ENCODE measurements around the gene ZBTB5. TPM values are rescaled to one million over a fixed set of nuclear protein-coding genes. Genes with fewer than 3 reads are reported as not detected.
"Not testable (repeated sequence)": the region's sequence is repeated elsewhere in the genome, so short reads cannot be mapped to it uniquely, and the experiment has no call there.

The ZBTB5 gene
- total and polyA plus RNA-seq, 4 donors: 2.4 to 9.4 (median 6.5) TPM

- peak in 1 of 2 donors; percentile 46 for TF ChIP-seq RAD21 (IDR thresholded peaks at IDR 0.05)
- TF ChIP-seq ATF3 (IDR thresholded peaks at IDR 0.05): no peak
- peaks cover 0 to 2% (median 0%) of the 10 kb centered on the region in 4 donors for H3K36me3 ChIP-seq (ENCODE audit: control insufficient read depth in 4 of 4, insufficient read depth in 3 of 4, low read depth in 1 of 4, low read length in 3 of 4)
- H3K4me3 ChIP-seq (ENCODE audit: low read depth in 1 of 3, low read length in 3 of 3): no peak overlapping the region
- no peaks in the 10 kb centered on the region for H3K27me3 ChIP-seq (ENCODE audit: control insufficient read depth in 4 of 4, insufficient read depth in 4 of 4, low read length in 3 of 4)
- DNase-seq (ENCODE audit: low spot score): no peak
- H3K9ac ChIP-seq (ENCODE audit: low read depth in 1 of 2, low read length in 2 of 2): no peak overlapping the region
- no peak overlapping the region for H3K27ac ChIP-seq (ENCODE audit: low read depth in 1 of 2, low read length in 2 of 2)
- WGBS: 92% methylated on average over 15 of the region's 15 CpGs
- no peaks in the 10 kb centered on the region for H3K9me3 ChIP-seq (ENCODE audit: control insufficient read depth in 4 of 4, low read length in 3 of 4)
- peaks cover 10 to 32% (median 21%) of the 10 kb centered on the region in 4 donors for H3K4me1 ChIP-seq (ENCODE audit: control insufficient read depth in 4 of 4, insufficient read depth in 4 of 4, low read length in 3 of 4)
Observed at GRCh38 chr9:37511016-37512010, 46.1 kb upstream of the ZBTB5 start.

GRCh38 chr9:37510053-37510452, 44.8 kb upstream of the ZBTB5 start:
- H3K4me3 ChIP-seq (ENCODE audit: low read depth in 1 of 3, low read length in 3 of 3); H3K9me3 ChIP-seq (ENCODE audit: control insufficient read depth in 4 of 4, low read length in 3 of 4); DNase-seq (ENCODE audit: low spot score); H3K36me3 ChIP-seq (ENCODE audit: control insufficient read depth in 4 of 4, insufficient read depth in 3 of 4, low read depth in 1 of 4, low read length in 3 of 4); H3K27me3 ChIP-seq (ENCODE audit: control insufficient read depth in 4 of 4, insufficient read depth in 4 of 4, low read length in 3 of 4); H3K9ac ChIP-seq (ENCODE audit: low read depth in 1 of 2, low read length in 2 of 2); H3K27ac ChIP-seq (ENCODE audit: low read depth in 1 of 2, low read length in 2 of 2): not testable (repeated sequence)
- peaks cover 12 to 34% (median 21%) of the 10 kb centered on the region in 4 donors for H3K4me1 ChIP-seq (ENCODE audit: control insufficient read depth in 4 of 4, insufficient read depth in 4 of 4, low read length in 3 of 4)
- WGBS: 86% methylated on average over 5 of the region's 5 CpGs

GRCh38 chr9:37509536-37509935, 44.3 kb upstream of the ZBTB5 start:
- no peak for DNase-seq (ENCODE audit: low spot score)
- peaks cover 12 to 34% (median 21%) of the 10 kb centered on the region in 4 donors for H3K4me1 ChIP-seq (ENCODE audit: control insufficient read depth in 4 of 4, insufficient read depth in 4 of 4, low read length in 3 of 4)
- no peak overlapping the region for H3K9ac ChIP-seq (ENCODE audit: low read depth in 1 of 2, low read length in 2 of 2)
- H3K27ac ChIP-seq (ENCODE audit: low read depth in 1 of 2, low read length in 2 of 2): peak overlapping the region in 1 of 2 donors; percentile 87
- H3K4me3 ChIP-seq (ENCODE audit: low read depth in 1 of 3, low read length in 3 of 3): no peak overlapping the region
- H3K36me3 ChIP-seq (ENCODE audit: control insufficient read depth in 4 of 4, insufficient read depth in 3 of 4, low read depth in 1 of 4, low read length in 3 of 4): peaks cover 0 to 4% (median 1%) of the 10 kb centered on the region in 4 donors
- WGBS: 87% methylated on average over 7 of the region's 7 CpGs
- no peak for TF ChIP-seq YY1 (IDR thresholded peaks at IDR 0.05)
- H3K9me3 ChIP-seq (ENCODE audit: control insufficient read depth in 4 of 4, low read length in 3 of 4): no peaks in the 10 kb centered on the region
- H3K27me3 ChIP-seq (ENCODE audit: control insufficient read depth in 4 of 4, insufficient read depth in 4 of 4, low read length in 3 of 4): no peaks in the 10 kb centered on the region

GRCh38 chr9:37508834-37509206, 43.6 kb upstream of the ZBTB5 start:
- no peaks in the 10 kb centered on the region for H3K9me3 ChIP-seq (ENCODE audit: control insufficient read depth in 4 of 4, low read length in 3 of 4)
- H3K27ac ChIP-seq (ENCODE audit: low read depth in 1 of 2, low read length in 2 of 2): peak overlapping the region; percentile 85 to 87
- H3K27me3 ChIP-seq (ENCODE audit: control insufficient read depth in 4 of 4, insufficient read depth in 4 of 4, low read length in 3 of 4): no peaks in the 10 kb centered on the region
- peak overlapping the region in 1 of 3 donors; percentile 8 for H3K4me3 ChIP-seq (ENCODE audit: low read depth in 1 of 3, low read length in 3 of 3)
- H3K9ac ChIP-seq (ENCODE audit: low read depth in 1 of 2, low read length in 2 of 2): no peak overlapping the region
- H3K36me3 ChIP-seq (ENCODE audit: control insufficient read depth in 4 of 4, insufficient read depth in 3 of 4, low read depth in 1 of 4, low read length in 3 of 4): peaks cover 2 to 4% (median 3%) of the 10 kb centered on the region in 4 donors
- peaks cover 14 to 34% (median 21%) of the 10 kb centered on the region in 4 donors for H3K4me1 ChIP-seq (ENCODE audit: control insufficient read depth in 4 of 4, insufficient read depth in 4 of 4, low read length in 3 of 4)
- WGBS: 48% methylated on average over 3 of the region's 3 CpGs
- DNase-seq (ENCODE audit: low spot score): no peak
- TF ChIP-seq MAX (IDR thresholded peaks at IDR 0.05): no peak
- TF ChIP-seq RAD21 (IDR thresholded peaks at IDR 0.05): peak; percentile 86 to 93
- no peak for TF ChIP-seq REST (IDR thresholded peaks at IDR 0.05)
- TF ChIP-seq SP1 (IDR thresholded peaks at IDR 0.05): peak; percentile 64
- TF ChIP-seq RXRA (IDR thresholded peaks at IDR 0.05): peak in 1 of 2 donors; percentile 39
- TF ChIP-seq HNF4G (IDR thresholded peaks at IDR 0.05): peak; percentile 82
- TF ChIP-seq YY1 (IDR thresholded peaks at IDR 0.05): peak; percentile 23
- TF ChIP-seq ZBTB33 (IDR thresholded peaks at IDR 0.05): no peak
- no peak for TF ChIP-seq GABPA (IDR thresholded peaks at IDR 0.05 in 1 of 2, conservative IDR thresholded peaks at IDR 0.05 in 1 of 2)
- TF ChIP-seq JUND (IDR thresholded peaks at IDR 0.05): no peak
- TF ChIP-seq CTCF (IDR thresholded peaks at IDR 0.05; ENCODE audit: low read depth, low read length, missing input control): peak; percentile 67
- no peak for TF ChIP-seq ATF3 (IDR thresholded peaks at IDR 0.05)

Data from liver (tissue), 9 donors.